T47D (cell line): ENCODE results near the gene NARF.
"Not testable (repeated sequence)": the region's sequence is repeated elsewhere in the genome, so short reads cannot be mapped to it uniquely, and the experiment has no call there.

Experiments used
- DNase-seq, 2 experiments: peaks; one replicate each; pipeline versions ENCODE4 v3.0.0 to v3.0.0-alpha.2; 2011 to 2012; ENCODE audit warnings: low read depth in 1 of 2, low spot score in 1 of 2
- JUND ChIP-seq: IDR thresholded peaks from 2 replicates; pipeline ENCODE4 v1.6.1; 2012; ENCODE audit warnings: low read depth
- in situ Hi-C: cut with HindIII; loops from 2 replicates; pipeline ENCODE4 v1.10.0; 2016; ENCODE audit warnings: low sequenced_read_pairs, low pct_unique_long_range_greater_than_20kb

Gene NARF

DNA sequence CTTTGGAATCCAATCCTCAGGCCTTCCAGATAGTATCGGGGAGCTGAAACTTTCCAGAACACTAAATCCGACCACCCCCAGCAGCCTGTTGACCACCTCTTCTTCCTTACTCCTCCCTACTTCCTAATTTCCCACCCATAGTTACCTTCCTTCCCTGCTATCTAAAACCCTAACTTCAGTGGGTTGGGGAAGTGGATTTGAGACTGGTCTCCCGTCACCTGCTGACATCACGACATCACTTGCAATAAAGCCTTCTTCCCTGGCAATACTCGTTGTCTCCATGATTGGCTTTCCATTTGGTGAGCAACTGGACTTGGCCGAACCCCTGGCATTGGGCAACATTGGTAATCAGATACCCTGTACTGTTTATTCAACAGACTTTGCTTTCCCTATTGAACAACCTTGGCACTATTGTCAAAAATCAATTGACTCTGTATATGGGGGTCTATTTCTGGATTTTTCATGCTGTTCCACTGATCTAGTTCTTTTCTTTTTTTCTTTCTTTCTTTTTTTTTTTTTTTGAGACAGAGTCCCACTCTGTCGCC, 49.2 kb downstream of the NARF start:
- in situ Hi-C loops: no loop called here
- no peak for TF ChIP-seq JUND
- no peak for DNase-seq

DNA sequence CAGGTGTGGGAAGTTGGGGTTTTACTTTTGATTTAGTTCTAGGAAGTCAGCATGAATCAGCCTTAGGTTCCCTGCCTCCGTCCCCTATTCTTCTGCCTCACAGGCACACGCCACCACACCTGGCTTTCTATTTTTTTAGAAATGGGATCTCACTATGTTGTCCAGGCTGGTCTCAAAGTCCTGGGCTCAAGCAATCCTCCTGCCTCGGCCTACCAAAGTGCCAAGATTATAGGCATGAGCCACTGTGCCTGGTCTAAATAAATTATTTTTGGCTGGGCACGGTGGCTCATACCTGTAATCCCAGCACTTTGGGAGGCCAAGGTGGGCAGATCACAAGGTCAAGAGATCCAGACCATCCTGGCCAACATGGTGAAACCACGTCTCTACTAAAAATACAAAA, 53.1 kb downstream of the NARF start:
- DNase-seq, in situ Hi-C loops: not testable (repeated sequence)

DNA sequence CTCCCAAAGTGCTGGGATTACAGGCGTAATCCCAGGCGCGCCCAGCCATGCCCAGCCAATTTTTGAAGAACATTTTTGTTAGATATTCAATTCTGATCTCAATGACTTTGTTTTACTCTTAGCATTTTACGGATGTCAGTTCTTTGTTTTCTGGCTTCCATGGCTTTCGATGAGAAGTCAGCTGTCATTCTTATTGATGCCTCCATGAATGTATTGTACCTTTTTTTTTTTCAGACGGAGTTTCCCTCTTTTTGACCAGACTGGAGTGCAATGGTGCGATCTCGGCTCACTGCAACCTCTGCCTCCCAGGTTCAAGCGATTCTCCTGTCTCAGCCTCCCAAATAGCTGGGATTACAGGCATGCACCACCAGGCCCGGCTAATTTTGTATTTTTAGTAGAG, 55.3 kb downstream of the NARF start:
- in situ Hi-C loops, DNase-seq: not testable (repeated sequence)

GRCh38 chr17:82517230-82517865, 58.8 kb downstream of the NARF start:
- no peak for TF ChIP-seq JUND
- in situ Hi-C loops: no loop called here
- no peak for DNase-seq

- in situ Hi-C loops: no loop called here
- TF ChIP-seq JUND: no peak
- DNase-seq: peak; percentile 97 to 99
These were observed 60.6 kb downstream of the NARF start, which contains the start of gene FOXK2 for GRCh38 chr17:82518826-82519810. Gene FOXK2, plus strand, starts transcription at chr17:82519732. Its CDS starts 157 bp downstream, at chr17:82519889.

GRCh38 chr17:82519971-82520903, 61.7 kb downstream of the NARF start:
- in situ Hi-C loops: no loop called here
- peak in 1 of 2 experiments; percentile 31 for DNase-seq
- TF ChIP-seq JUND: no peak

- in situ Hi-C loops: no loop called here
- no peak for TF ChIP-seq JUND
- DNase-seq: peak in 1 of 2 experiments; percentile 62
These were observed 66.0 kb downstream of the NARF start for GRCh38 chr17:82524540-82524939.

- no peak for DNase-seq
- in situ Hi-C loops: no loop called here
- no peak for TF ChIP-seq JUND
These were observed 67.2 kb downstream of the NARF start for GRCh38 chr17:82525712-82526111.

DNA sequence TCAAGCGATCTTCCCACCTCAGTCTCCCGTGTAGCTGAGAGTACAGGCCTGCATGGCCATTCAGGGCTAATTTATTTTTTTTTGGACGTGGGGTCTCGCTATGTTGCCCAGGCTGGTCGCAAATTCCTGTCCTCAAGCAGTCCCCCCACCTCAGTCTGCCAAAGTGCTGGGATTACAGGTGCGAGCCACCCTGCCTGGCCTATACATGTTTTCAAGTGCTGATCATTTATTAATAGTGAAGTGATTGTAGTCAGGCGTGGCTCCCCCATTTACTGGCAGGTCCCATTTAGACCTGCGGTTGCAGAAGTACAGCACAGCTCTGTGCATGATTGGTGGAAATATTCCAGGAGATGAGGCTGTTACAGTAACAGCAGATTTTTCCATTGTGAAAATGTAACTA, 69.4 kb downstream of the NARF start:
- in situ Hi-C loops: no loop called here
- no peak for DNase-seq
- TF ChIP-seq JUND: no peak

GRCh38 chr17:82528484-82529265, 70.1 kb downstream of the NARF start:
- peak; percentile 76 to 95 for DNase-seq
- TF ChIP-seq JUND: no peak
- in situ Hi-C loops: no loop called here

DNA sequence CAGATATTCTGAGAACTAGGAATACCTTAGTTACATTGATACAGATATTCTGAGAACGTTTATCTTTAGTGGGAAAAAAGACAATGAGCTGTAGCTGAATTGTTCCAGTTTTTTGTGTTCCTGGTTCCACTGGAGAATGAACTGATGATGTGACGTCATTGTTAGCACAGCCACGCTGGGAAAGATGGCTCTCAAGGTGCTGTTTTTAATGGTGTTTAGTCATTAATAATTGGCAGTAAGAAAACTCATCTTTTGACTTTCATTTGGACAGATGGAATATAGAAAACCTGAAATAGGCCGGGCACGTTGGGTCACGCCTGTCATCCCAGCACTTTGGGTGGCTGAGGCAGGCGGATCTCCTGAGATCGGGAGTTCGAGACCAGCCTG, 71.4 kb downstream of the NARF start:
- DNase-seq: no peak
- in situ Hi-C loops: no loop called here
- no peak for TF ChIP-seq JUND

DNA sequence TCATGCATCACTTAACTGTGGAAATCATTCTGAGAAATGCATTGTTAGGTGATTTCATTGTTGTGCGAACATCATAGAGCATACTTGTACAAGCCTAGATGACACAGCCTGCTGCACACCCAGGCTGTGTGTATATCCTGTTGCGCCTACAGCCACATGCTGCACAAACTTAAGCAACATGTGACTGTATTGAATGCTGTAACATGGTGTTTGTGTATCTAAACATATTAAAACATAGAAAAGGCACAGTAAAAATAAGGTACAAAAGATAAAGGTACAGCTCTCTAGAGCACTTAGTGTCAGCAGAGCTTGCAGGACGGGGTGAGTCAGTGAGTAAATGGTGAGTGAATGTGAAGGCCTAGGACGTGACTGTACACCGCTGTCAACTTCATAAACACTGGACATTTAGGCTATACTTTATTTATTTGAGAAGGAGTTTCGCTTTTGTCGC, 72.9 kb downstream of the NARF start:
- no peak for DNase-seq
- TF ChIP-seq JUND: no peak
- in situ Hi-C loops: no loop called here
